ENCODE measurements around the gene CWC25. TPM values are rescaled to one million over a fixed set of nuclear protein-coding genes. Genes with fewer than 3 reads are reported as not detected.
A peak's percentile ranks its signal among the peaks of the same experiment; 100 is the strongest.

Gene CWC25
- total RNA-seq, result 28.6 and 30.4 TPM in 2 replicates

GRCh38 chr17:38824899-38825761 lies at the start of gene CWC25:
CWC25 (minus strand) TSS chr17:38825321; CDS start chr17:38825183, 138 bp downstream.
- Mint-ChIP-seq H3K4me1 (ENCODE audit: low read depth) (peaks cover 33% of the 10 kb centered on the region), H3K9me3 (no peaks in the 10 kb centered on the region), H3K27ac (peak within 1 kb of the TSS; percentile 99), H3K4me3 (peak within 1 kb of the TSS; percentile 99), H3K27me3 (ENCODE audit: insufficient read depth) (peaks cover 2% of the 10 kb centered on the region), H3K36me3 (ENCODE audit: low read depth) (peaks cover 15% of the 10 kb centered on the region)
- peak; percentile 97 for DNase-seq (ENCODE audit: low spot score)
- intact Hi-C loops (cut with micrococcal nuclease), result loop anchor here (1.0 kb wide), 2 partner anchors 25 to 28 kb away; partner anchors contain the start of gene RPL23

GRCh38 chr17:38873640-38874380 lies 48.7 kb upstream of the CWC25 start:
- intact Hi-C loops (cut with micrococcal nuclease), result loop anchor here (5.0 to 10.0 kb wide), 3 partner anchors 68 to 531 kb away; partner anchors contain the start of genes FBXL20 and FBXO47
- no peak overlapping the region for H3K4me3 Mint-ChIP-seq

GRCh38 chr17:38872671-38873385 lies 47.7 kb upstream of the CWC25 start:
- Mint-ChIP-seq H3K4me3 (peak overlapping the region; percentile 95), H3K9me3 (no peaks in the 10 kb centered on the region), H3K27me3 (ENCODE audit: insufficient read depth) (no peaks in the 10 kb centered on the region), H3K36me3 (ENCODE audit: low read depth) (peaks cover 13% of the 10 kb centered on the region), H3K27ac (peak overlapping the region; percentile 94), H3K4me1 (ENCODE audit: low read depth) (peaks cover 71% of the 10 kb centered on the region)
- intact Hi-C loops (cut with micrococcal nuclease), result loop anchor here (5.0 to 10.0 kb wide), 3 partner anchors 69 to 532 kb away; partner anchors contain the start of genes FBXL20 and FBXO47
- no peak for DNase-seq (ENCODE audit: low spot score)

More at GRCh38 chr17:38873640-38874380, 48.7 kb upstream of the CWC25 start:
- Mint-ChIP-seq H3K4me1 (ENCODE audit: low read depth) (peaks cover 70% of the 10 kb centered on the region), H3K27ac (peak overlapping the region; percentile 44), H3K27me3 (ENCODE audit: insufficient read depth) (no peaks in the 10 kb centered on the region), H3K9me3 (no peaks in the 10 kb centered on the region), H3K36me3 (ENCODE audit: low read depth) (peaks cover 21% of the 10 kb centered on the region)
- no peak for DNase-seq (ENCODE audit: low spot score)

- Mint-ChIP-seq H3K9me3 (no peaks in the 10 kb centered on the region), H3K4me3 (peak overlapping the region; percentile 95), H3K4me1 (ENCODE audit: low read depth) (peaks cover 70% of the 10 kb centered on the region), H3K36me3 (ENCODE audit: low read depth) (peaks cover 13% of the 10 kb centered on the region), H3K27me3 (ENCODE audit: insufficient read depth) (no peaks in the 10 kb centered on the region), H3K27ac (peak overlapping the region; percentile 94)
- DNase-seq (ENCODE audit: low spot score), result no peak
- intact Hi-C loops (cut with micrococcal nuclease), result loop anchor here (5.0 to 10.0 kb wide), 3 partner anchors 70 to 533 kb away; partner anchors contain the start of genes FBXL20 and FBXO47
Observed at GRCh38 chr17:38872027-38872511, 46.9 kb upstream of the CWC25 start.

- Mint-ChIP-seq H3K9me3 (no peaks in the 10 kb centered on the region), H3K4me3 (peak overlapping the region; percentile 95), H3K4me1 (ENCODE audit: low read depth) (peaks cover 64% of the 10 kb centered on the region), H3K36me3 (ENCODE audit: low read depth) (peaks cover 11% of the 10 kb centered on the region), H3K27me3 (ENCODE audit: insufficient read depth) (no peaks in the 10 kb centered on the region), H3K27ac (peak overlapping the region; percentile 94)
- DNase-seq (ENCODE audit: low spot score), result peak; percentile 64
- intact Hi-C loops (cut with micrococcal nuclease), result loop anchor here (1.0 to 10.0 kb wide), 5 partner anchors 12 to 533 kb away; partner anchors contain the start of genes FBXL20, FBXO47 and PSMB3
Observed at GRCh38 chr17:38871247-38872015, 46.3 kb upstream of the CWC25 start.

GRCh38 chr17:38870259-38871165 lies 45.4 kb upstream of the CWC25 start:
- no peaks in the 10 kb centered on the region for H3K27me3 Mint-ChIP-seq (ENCODE audit: insufficient read depth)
- H3K36me3 Mint-ChIP-seq (ENCODE audit: low read depth), result peaks cover 9% of the 10 kb centered on the region
- no peaks in the 10 kb centered on the region for H3K9me3 Mint-ChIP-seq
- intact Hi-C loops (cut with micrococcal nuclease), result loop anchor here (1.0 to 10.0 kb wide), 6 partner anchors 13 to 534 kb away; partner anchors contain the start of genes FBXL20, FBXO47 and PSMB3
- peak overlapping the region; percentile 95 for H3K4me3 Mint-ChIP-seq
- peak overlapping the region; percentile 94 for H3K27ac Mint-ChIP-seq
- H3K4me1 Mint-ChIP-seq (ENCODE audit: low read depth), result peaks cover 61% of the 10 kb centered on the region
- peak; percentile 66 for DNase-seq (ENCODE audit: low spot score)

- Mint-ChIP-seq H3K27me3 (ENCODE audit: insufficient read depth) (no peaks in the 10 kb centered on the region), H3K36me3 (ENCODE audit: low read depth) (peaks cover 6% of the 10 kb centered on the region), H3K4me3 (peak within 1 kb of the TSS; percentile 95), H3K4me1 (ENCODE audit: low read depth) (peaks cover 53% of the 10 kb centered on the region), H3K27ac (peak within 1 kb of the TSS; percentile 96), H3K9me3 (no peaks in the 10 kb centered on the region)
- DNase-seq (ENCODE audit: low spot score), result peak; percentile 82
- intact Hi-C loops (cut with micrococcal nuclease), result loop anchor here (1.0 to 10.0 kb wide), 9 partner anchors 16 to 535 kb away; partner anchors contain the start of genes FBXL20, FBXO47, PIP4K2B and RPL23
Observed at GRCh38 chr17:38869526-38870258, 44.6 kb upstream of the CWC25 start, which contains the start of gene LASP1. LASP1 (plus strand) TSS chr17:38870058; CDS start chr17:38870190, 132 bp downstream.

GRCh38 chr17:38868817-38869525 lies 43.9 kb upstream of the CWC25 start:
- H3K27me3 Mint-ChIP-seq (ENCODE audit: insufficient read depth), result no peaks in the 10 kb centered on the region
- H3K27ac Mint-ChIP-seq, result peak overlapping the region; percentile 96
- no peaks in the 10 kb centered on the region for H3K9me3 Mint-ChIP-seq
- peaks cover 6% of the 10 kb centered on the region for H3K36me3 Mint-ChIP-seq (ENCODE audit: low read depth)
- DNase-seq (ENCODE audit: low spot score), result peak; percentile 78
- intact Hi-C loops (cut with micrococcal nuclease), result loop anchor here (1.0 to 5.0 kb wide), 5 partner anchors 16 to 284 kb away; partner anchors contain the start of genes PIP4K2B and RPL23
- H3K4me3 Mint-ChIP-seq, result peak overlapping the region; percentile 91
- H3K4me1 Mint-ChIP-seq (ENCODE audit: low read depth), result peaks cover 52% of the 10 kb centered on the region

- peak overlapping the region; percentile 96 for H3K27ac Mint-ChIP-seq
- H3K4me1 Mint-ChIP-seq (ENCODE audit: low read depth), result peaks cover 44% of the 10 kb centered on the region
- intact Hi-C loops (cut with micrococcal nuclease), result loop anchor here (2.0 to 5.0 kb wide), 2 partner anchors 59 to 71 kb away; partner anchors contain the start of gene PIP4K2B
- DNase-seq (ENCODE audit: low spot score), result no peak
- H3K36me3 Mint-ChIP-seq (ENCODE audit: low read depth), result peaks cover 6% of the 10 kb centered on the region
- H3K27me3 Mint-ChIP-seq (ENCODE audit: insufficient read depth), result no peaks in the 10 kb centered on the region
- H3K4me3 Mint-ChIP-seq, result peak overlapping the region; percentile 91
- H3K9me3 Mint-ChIP-seq, result no peaks in the 10 kb centered on the region
Observed at GRCh38 chr17:38867968-38868816, 43.1 kb upstream of the CWC25 start.

Data from activated T-helper 1 cell treated with anti-CD3 and anti-CD28 coated beads, Interleukin-12 subunit alpha, Interleukin-12 subunit beta, Interleukin-2, Interleukin-4 antibody, amounts not matched to agents 30 ng/mL and 10 ng/mL and 1 ng/mL, durations not matched to agents 14 hours and 24 hours and 36 hours (primary cell).